ENCODE data around the gene SNX8.
"Not testable (repeated sequence)": the region's sequence is repeated elsewhere in the genome, so short reads cannot be mapped to it uniquely, and the experiment has no call there.

DNA sequence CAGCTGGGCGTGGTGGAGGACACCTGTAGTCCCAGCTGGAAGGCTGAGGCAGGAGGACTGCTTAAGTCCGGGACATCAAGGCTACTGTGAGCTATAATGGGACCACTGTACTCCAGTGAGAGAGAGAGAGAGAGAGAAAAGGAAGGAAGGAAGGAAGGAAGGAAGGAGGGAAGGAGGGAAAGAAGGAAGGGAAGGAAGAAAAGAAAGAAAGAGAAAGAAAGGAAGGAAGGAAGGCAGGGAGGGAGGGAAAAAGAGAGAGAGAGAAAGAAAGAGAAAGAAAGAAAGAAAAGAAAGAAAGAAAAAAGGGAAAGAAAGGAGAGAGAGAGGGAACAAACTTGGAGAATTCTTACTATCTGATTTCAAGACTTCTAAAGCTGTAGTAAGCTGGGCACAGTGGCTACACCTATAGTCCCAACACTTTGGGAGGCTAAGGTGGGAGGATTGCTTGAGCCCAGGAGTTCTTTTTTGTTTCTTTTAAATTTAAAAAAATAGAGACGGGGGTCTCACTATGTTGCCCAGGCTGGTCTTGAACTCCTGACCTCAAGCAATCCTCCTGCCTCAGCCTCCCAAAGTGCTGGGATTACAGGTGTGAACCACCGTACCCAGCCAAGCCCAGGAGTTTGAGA lies 18.5 kb upstream of the SNX8 start:
- TF ChIP-seq POLR2A, CTCF (IDR thresholded peaks at IDR 0.05): not testable (repeated sequence)

Measured in lower leg skin (tissue), 3 donors.